Esophagus muscularis mucosa (tissue), 4 donors: ENCODE measurements around the gene PRKD1.

Source experiments
- CTCF ChIP-seq, 3 experiments: fragments of 200-600 bp in 2 of 3; fragments of 450-650 bp in 1 of 3; sonication (generic) in 2 of 3; IDR thresholded peaks; one replicate each; pipeline ENCODE4 v1.5.1; 2017 to 2019; ENCODE audit warnings: antibody characterized with exemption in 3 of 3, mild to moderate bottlenecking in 2 of 3, moderate library complexity in 1 of 3
- EP300 ChIP-seq: sonication (generic); formaldehyde crosslinking; IDR thresholded peaks from one replicate; pipeline ENCODE4 v1.6.1; 2017; ENCODE audit warnings: antibody characterized with exemption
- POLR2A ChIP-seq: fragments of 450-650 bp; IDR thresholded peaks from one replicate; pipeline ENCODE4 v1.6.1; 2017; ENCODE audit warnings: antibody characterized with exemption, moderate library complexity, mild to moderate bottlenecking, low read depth

- TF ChIP-seq CTCF (IDR thresholded peaks at IDR 0.05), result no peak
- TF ChIP-seq POLR2A, result no peak
- TF ChIP-seq EP300, result no peak
Observed at GRCh38 chr14:29579838-29580237, 347.8 kb downstream of the PRKD1 start.
